Natural killer cell treated with Interleukin-12 subunit alpha and Interleukin-12 subunit beta and Interleukin-15 and Interleukin-18, amount 100 ng/mL, for 72 hours (primary cell): ENCODE data around the gene BMF. TPM values are rescaled to one million over a fixed set of nuclear protein-coding genes. Genes with fewer than 3 reads are reported as not detected.

Source experiments
- ATAC-seq, 2 donors: fragments of 150-1000 bp; cut with Tn5 transposase in 1 of 2; sonication (Bioruptor Pico), chemical (Tn5 transposase) in 1 of 2; 2 replicates each; pipeline ENCODE4 v1.10.0; 2021
- DNase-seq: peaks from one replicate; pipeline ENCODE4 v3.0.0; 2022; ENCODE audit warnings: low spot score
- H3K27ac Mint-ChIP-seq, 2 donors: 1 replicate in 1 of 2; 2 replicates in 1 of 2; pipeline ENCODE4 v1.8.0; 2022; ENCODE audit warnings: mixed read lengths in 2 of 2, mild to moderate bottlenecking in 1 of 2, moderate library complexity in 1 of 2
- H3K27me3 Mint-ChIP-seq, 2 donors: 1 replicate in 1 of 2; 2 replicates in 1 of 2; pipeline ENCODE4 v1.8.0; 2022; ENCODE audit warnings: mixed read lengths in 2 of 2
- H3K36me3 Mint-ChIP-seq: one replicate; pipeline ENCODE4 v1.8.0; 2022; ENCODE audit warnings: mixed read lengths
- H3K4me1 Mint-ChIP-seq, 2 donors: 1 replicate in 1 of 2; 2 replicates in 1 of 2; pipeline ENCODE4 v1.8.0; 2022; ENCODE audit warnings: low read depth in 2 of 2, mixed read lengths in 2 of 2, mild to moderate bottlenecking in 1 of 2
- H3K4me3 Mint-ChIP-seq: one replicate; pipeline ENCODE4 v1.8.0; 2022; ENCODE audit warnings: mixed read lengths
- H3K9me3 Mint-ChIP-seq: 2 replicates; pipeline ENCODE4 v1.8.0; 2022; ENCODE audit warnings: mixed read lengths
- total RNA-seq, 2 donors: library from RNA; stranded (reverse); gene quantifications; one replicate each; pipeline ENCODE4 v1.2.3, GENCODE V29; 2022

Gene BMF
- total RNA-seq, 2 donors from 2014 or later = 1.8 to 4.6 TPM

- no peak overlapping the region for H3K4me3 Mint-ChIP-seq
- no peak for DNase-seq
- H3K9me3 Mint-ChIP-seq = peaks cover 3% of the 10 kb centered on the region
- H3K27ac Mint-ChIP-seq = peak overlapping the region in 1 of 2 donors; percentile 37
- no peak for ATAC-seq
- peaks cover 42 to 46% of the 10 kb centered on the region in 2 donors for H3K4me1 Mint-ChIP-seq
- no peaks in the 10 kb centered on the region for H3K27me3 Mint-ChIP-seq
- no peaks in the 10 kb centered on the region for H3K36me3 Mint-ChIP-seq
Observed at GRCh38 chr15:40053079-40053830, 55.4 kb downstream of the BMF start.

- no peaks in the 10 kb centered on the region for H3K36me3 Mint-ChIP-seq
- H3K27ac Mint-ChIP-seq = no peak overlapping the region
- ATAC-seq (no peak), DNase-seq (no peak)
- H3K4me3 Mint-ChIP-seq = no peak overlapping the region
- H3K4me1 Mint-ChIP-seq = peaks cover 44 to 46% of the 10 kb centered on the region in 2 donors
- H3K27me3 Mint-ChIP-seq = no peaks in the 10 kb centered on the region
- peaks cover 3% of the 10 kb centered on the region for H3K9me3 Mint-ChIP-seq
Observed at GRCh38 chr15:40052604-40053003, 56.1 kb downstream of the BMF start.

GRCh38 chr15:40051616-40052415, 56.9 kb downstream of the BMF start:
- peak overlapping the region in 1 of 2 donors; percentile 32 for H3K27ac Mint-ChIP-seq

GRCh38 chr15:40050788-40051470, 57.8 kb downstream of the BMF start:
- Mint-ChIP-seq H3K4me1 (peaks cover 49 to 52% of the 10 kb centered on the region in 2 donors), H3K27me3 (no peaks in the 10 kb centered on the region), H3K4me3 (peak overlapping the region; percentile 54), H3K27ac (peak overlapping the region in 1 of 2 donors; percentile 32), H3K9me3 (peaks cover 3% of the 10 kb centered on the region), H3K36me3 (no peaks in the 10 kb centered on the region)
- ATAC-seq = no peak
- no peak for DNase-seq

More at GRCh38 chr15:40051616-40052415, 56.9 kb downstream of the BMF start:
- H3K4me3 Mint-ChIP-seq = no peak overlapping the region
- no peaks in the 10 kb centered on the region for H3K36me3 Mint-ChIP-seq
- H3K9me3 Mint-ChIP-seq = peaks cover 3% of the 10 kb centered on the region
- H3K4me1 Mint-ChIP-seq = peaks cover 48 to 51% of the 10 kb centered on the region in 2 donors
- ATAC-seq (no peak), DNase-seq (no peak)
- H3K27me3 Mint-ChIP-seq = no peaks in the 10 kb centered on the region

- Mint-ChIP-seq H3K9me3 (peaks cover 3% of the 10 kb centered on the region), H3K4me3 (no peak overlapping the region), H3K27me3 (no peaks in the 10 kb centered on the region), H3K27ac (peak overlapping the region; percentile 9 to 93), H3K36me3 (no peaks in the 10 kb centered on the region), H3K4me1 (peaks cover 59 to 60% of the 10 kb centered on the region in 2 donors)
- DNase-seq (no peak), ATAC-seq (no peak)
Observed at GRCh38 chr15:40048926-40049475, 59.7 kb downstream of the BMF start.

- Mint-ChIP-seq H3K27ac (peak overlapping the region; percentile 86 to 93), H3K27me3 (no peaks in the 10 kb centered on the region), H3K4me3 (peak overlapping the region; percentile 81), H3K36me3 (no peaks in the 10 kb centered on the region), H3K4me1 (peaks cover 55 to 58% of the 10 kb centered on the region in 2 donors), H3K9me3 (peaks cover 3% of the 10 kb centered on the region)
- ATAC-seq (peak in 1 of 2 donors; percentile 21), DNase-seq (no peak)
Observed at GRCh38 chr15:40048211-40048792, 60.4 kb downstream of the BMF start.

GRCh38 chr15:40047415-40048210, 61.1 kb downstream of the BMF start:
- H3K4me3 Mint-ChIP-seq = peak overlapping the region; percentile 81
- peak; percentile 81 for DNase-seq
- H3K4me1 Mint-ChIP-seq = peaks cover 55 to 56% of the 10 kb centered on the region in 2 donors
- peak overlapping the region; percentile 86 to 93 for H3K27ac Mint-ChIP-seq
- ATAC-seq = peak; percentile 83 to 87
- no peaks in the 10 kb centered on the region for H3K27me3 Mint-ChIP-seq
- H3K9me3 Mint-ChIP-seq = peaks cover 3% of the 10 kb centered on the region
- H3K36me3 Mint-ChIP-seq = no peaks in the 10 kb centered on the region

GRCh38 chr15:40046721-40047414, 61.8 kb downstream of the BMF start:
- H3K9me3 Mint-ChIP-seq = peaks cover 3% of the 10 kb centered on the region
- ATAC-seq (no peak), DNase-seq (no peak)
- H3K27ac Mint-ChIP-seq = peak overlapping the region; percentile 86 to 93
- H3K36me3 Mint-ChIP-seq = no peaks in the 10 kb centered on the region
- H3K27me3 Mint-ChIP-seq = no peaks in the 10 kb centered on the region
- peak overlapping the region; percentile 45 for H3K4me3 Mint-ChIP-seq
- peaks cover 55 to 56% of the 10 kb centered on the region in 2 donors for H3K4me1 Mint-ChIP-seq

GRCh38 chr15:40045572-40046217, 63.0 kb downstream of the BMF start:
- H3K9me3 Mint-ChIP-seq = peaks cover 3% of the 10 kb centered on the region
- no peaks in the 10 kb centered on the region for H3K27me3 Mint-ChIP-seq
- no peaks in the 10 kb centered on the region for H3K36me3 Mint-ChIP-seq
- H3K4me1 Mint-ChIP-seq = peaks cover 57 to 58% of the 10 kb centered on the region in 2 donors
- H3K27ac Mint-ChIP-seq = peak overlapping the region; percentile 30 to 84
- no peak for DNase-seq
- peak overlapping the region; percentile 49 for H3K4me3 Mint-ChIP-seq
- ATAC-seq = no peak

GRCh38 chr15:40044717-40045571, 63.7 kb downstream of the BMF start:
- peaks cover 56 to 59% of the 10 kb centered on the region in 2 donors for H3K4me1 Mint-ChIP-seq
- DNase-seq (peak; percentile 91), ATAC-seq (peak; percentile 90 to 96)
- H3K9me3 Mint-ChIP-seq = no peaks in the 10 kb centered on the region
- peak overlapping the region; percentile 49 for H3K4me3 Mint-ChIP-seq
- peak overlapping the region; percentile 30 to 84 for H3K27ac Mint-ChIP-seq
- H3K36me3 Mint-ChIP-seq = no peaks in the 10 kb centered on the region
- no peaks in the 10 kb centered on the region for H3K27me3 Mint-ChIP-seq
